Activated T-helper 1 cell treated with anti-CD3 and anti-CD28 coated beads, Interleukin-2, amount 50 U/mL, for 16 hours (primary cell): ENCODE results near the gene CNTNAP2.
"Not testable (repeated sequence)": the region's sequence is repeated elsewhere in the genome, so short reads cannot be mapped to it uniquely, and the experiment has no call there.

Source experiments
- DNase-seq, 2 donors: peaks; one replicate each; pipeline ENCODE4 v3.0.0-alpha.2; 2020; ENCODE audit warnings: low read depth in 1 of 2, low spot score in 1 of 2

CNTNAP2 gene

GRCh38 chr7:148049068-148049467 is 1932.5 kb downstream of the CNTNAP2 start:
- DNase-seq = no peak

GRCh38 chr7:148050492-148051158 is 1934.0 kb downstream of the CNTNAP2 start:
- DNase-seq = no peak

GRCh38 chr7:148056406-148056805 is 1939.8 kb downstream of the CNTNAP2 start:
- no peak for DNase-seq

- DNase-seq = no peak
Measured at GRCh38 chr7:148058092-148058491, 1941.5 kb downstream of the CNTNAP2 start.

- DNase-seq = no peak
Measured at GRCh38 chr7:148058753-148059152, 1942.2 kb downstream of the CNTNAP2 start.

GRCh38 chr7:148060724-148061123 is 1944.1 kb downstream of the CNTNAP2 start:
- no peak for DNase-seq

GRCh38 chr7:148078111-148078510 is 1961.5 kb downstream of the CNTNAP2 start:
- DNase-seq = not testable (repeated sequence)

- no peak for DNase-seq
Measured at GRCh38 chr7:148079206-148080080, 1962.8 kb downstream of the CNTNAP2 start.

- no peak for DNase-seq
Measured at GRCh38 chr7:148083448-148083847, 1966.8 kb downstream of the CNTNAP2 start.

GRCh38 chr7:148084138-148084537 is 1967.5 kb downstream of the CNTNAP2 start:
- DNase-seq = no peak

- DNase-seq = no peak
Measured at GRCh38 chr7:148091882-148092281, 1975.3 kb downstream of the CNTNAP2 start.

- DNase-seq = no peak
Measured at GRCh38 chr7:148093375-148094166, 1977.0 kb downstream of the CNTNAP2 start.

- no peak for DNase-seq
Measured at GRCh38 chr7:148095066-148095465, 1978.5 kb downstream of the CNTNAP2 start.

- no peak for DNase-seq
Measured at GRCh38 chr7:148104136-148104716, 1987.6 kb downstream of the CNTNAP2 start.

- no peak for DNase-seq
Measured at GRCh38 chr7:148104924-148105323, 1988.3 kb downstream of the CNTNAP2 start.

GRCh38 chr7:148105853-148106252 is 1989.3 kb downstream of the CNTNAP2 start:
- no peak for DNase-seq

- no peak for DNase-seq
Measured at GRCh38 chr7:148107443-148108127, 1991.0 kb downstream of the CNTNAP2 start.

GRCh38 chr7:148108381-148108780 is 1991.8 kb downstream of the CNTNAP2 start:
- DNase-seq = no peak

GRCh38 chr7:148110097-148110868 is 1993.7 kb downstream of the CNTNAP2 start:
- DNase-seq = no peak

GRCh38 chr7:148114804-148115203 is 1998.2 kb downstream of the CNTNAP2 start:
- no peak for DNase-seq
